Gastrocnemius medialis (tissue), 4 donors: ENCODE measurements around the gene RPL19. TPM values are rescaled to one million over a fixed set of nuclear protein-coding genes. Genes with fewer than 3 reads are reported as not detected.

Source experiments
- ATAC-seq, 2 donors: fragments of 150-250 bp; one replicate each; pipeline ENCODE4 v1.9.1; 2016
- DNase-seq, 2 donors: peaks; one replicate each; pipeline ENCODE4 v3.0.0-alpha.2; 2019
- H3K27ac ChIP-seq, 4 donors: fragments of 200-600 bp; sonication (generic); 1 replicate in 1 of 4; 2 replicates in 3 of 4; pipeline ENCODE4 v1.5.1; 2016 to 2018; ENCODE audit warnings: mild to moderate bottlenecking in 2 of 4, moderate library complexity in 1 of 4
- H3K27me3 ChIP-seq, 3 donors: fragments of 200-600 bp; sonication (generic) in 2 of 3; 1 replicate in 1 of 3; 2 replicates in 2 of 3; pipeline versions ENCODE4 v1.5.1 to v1.6.0; 2016 to 2019; ENCODE audit warnings: mild to moderate bottlenecking in 1 of 3, moderate library complexity in 1 of 3
- H3K36me3 ChIP-seq, 2 donors: fragments of 200-600 bp; sonication (generic) in 1 of 2; one replicate each; pipeline ENCODE4 v1.5.1; 2017 to 2018
- H3K4me1 ChIP-seq, 2 donors: fragments of 200-600 bp; sonication (generic) in 1 of 2; one replicate each; pipeline ENCODE4 v1.5.1; 2016 to 2017; ENCODE audit warnings: mild to moderate bottlenecking in 2 of 2
- H3K4me3 ChIP-seq, 4 donors: fragments of 200-600 bp; sonication (generic) in 3 of 4; 1 replicate in 1 of 4; 2 replicates in 3 of 4; pipeline ENCODE4 v1.5.1; 2016 to 2019; ENCODE audit warnings: mild to moderate bottlenecking in 2 of 4
- H3K9me3 ChIP-seq, 3 donors: fragments of 200-600 bp; sonication (generic) in 2 of 3; 1 replicate in 1 of 3; 2 replicates in 2 of 3; pipeline ENCODE4 v1.5.1; 2016 to 2019
- CTCF ChIP-seq, 5 experiments: fragments of 450-650 bp in 3 of 5; fragments of 200-600 bp in 2 of 5; sonication (generic) in 2 of 5; IDR thresholded peaks in 4 of 5; conservative IDR thresholded peaks in 1 of 5; 1 replicate in 4 of 5; 2 replicates in 1 of 5; pipeline ENCODE4 v1.5.1; 2016 to 2019; ENCODE audit warnings: antibody characterized with exemption in 5 of 5, mild to moderate bottlenecking in 3 of 5, moderate library complexity in 3 of 5
- POLR2A ChIP-seq, 2 donors: fragments of 450-650 bp; IDR thresholded peaks; one replicate each; pipeline ENCODE4 v1.6.1; 2017; ENCODE audit warnings: antibody characterized with exemption in 2 of 2, mild to moderate bottlenecking in 2 of 2, moderate library complexity in 2 of 2
- in situ Hi-C, 4 donors: fragments of 200-750 bp; cut with MboI; loops; one replicate each; pipeline versions ENCODE4 v1.15.0 to v1.8.0; 2017; ENCODE audit warnings: low sequenced_read_pairs in 4 of 4
- intact Hi-C: fragments of 100-400 bp; cut with DNase I; formaldehyde crosslinking; loops from one replicate; pipeline ENCODE4 v1.15.1; 2023; ENCODE audit warnings: low total_unique reads
- total RNA-seq, 4 donors: library from RNA; depleted of rRNA; stranded (reverse); fragments of >200 nt; gene quantifications; one replicate each; pipeline versions ENCODE4 v1.1.0 to v1.2.3, GENCODE V29; 2016

RPL19 gene
- total RNA-seq, 4 donors from 2014 or later: 1,960 to 2,584 (median 2,358) TPM

GRCh38 chr17:39251997-39252396 lies 51.9 kb downstream of the RPL19 start:
- Histone ChIP-seq H3K9me3 (no peaks in the 10 kb centered on the region), H3K36me3 (peaks cover 0 to 9% of the 10 kb centered on the region in 2 donors), H3K4me1 (no peaks in the 10 kb centered on the region), H3K27me3 (no peaks in the 10 kb centered on the region), H3K4me3 (no peak overlapping the region), H3K27ac (no peak overlapping the region)
- no peak for ATAC-seq
- intact Hi-C loops: no loop called here
- no peak for DNase-seq
- in situ Hi-C loops: no loop called here
- no peak for TF ChIP-seq POLR2A (IDR thresholded peaks at IDR 0.05)
- TF ChIP-seq CTCF (IDR thresholded peaks at IDR 0.05 in 4 of 5, conservative IDR thresholded peaks at IDR 0.05 in 1 of 5): no peak

- ATAC-seq: no peak
- no peak overlapping the region for H3K27ac ChIP-seq
- H3K36me3 ChIP-seq: peaks cover 0 to 16% of the 10 kb centered on the region in 2 donors
- no peaks in the 10 kb centered on the region for H3K27me3 ChIP-seq
- DNase-seq: no peak
- H3K9me3 ChIP-seq: no peaks in the 10 kb centered on the region
- in situ Hi-C loops: no loop called here
- intact Hi-C loops: no loop called here
- no peak for TF ChIP-seq CTCF (IDR thresholded peaks at IDR 0.05 in 4 of 5, conservative IDR thresholded peaks at IDR 0.05 in 1 of 5)
- TF ChIP-seq POLR2A (IDR thresholded peaks at IDR 0.05): no peak
- H3K4me3 ChIP-seq: no peak overlapping the region
- no peaks in the 10 kb centered on the region for H3K4me1 ChIP-seq
Measured at GRCh38 chr17:39252788-39253460, 52.8 kb downstream of the RPL19 start.

Other genes with a start within 250 kb of the RPL19 start
- not detected for gene FBXO47, start 232.9 kb upstream of the RPL19 start, total RNA-seq
- gene PLXDC1, start 48.6 kb upstream of the RPL19 start, total RNA-seq: 1 to 10 TPM in 3 of 4 donors, under 1 TPM in 1; 0.49 to 4.5 (median 2.4) TPM
- gene ARL5C, start 34.1 kb upstream of the RPL19 start, total RNA-seq: under 1 TPM in 2 of 4 donors, not detected in 2; 0.20 to 0.22 TPM
- gene CACNB1, start 2.6 kb upstream of the RPL19 start, total RNA-seq: 100 to 1,000 TPM; 236 to 432 (median 340) TPM
- gene STAC2, start 25.7 kb downstream of the RPL19 start, total RNA-seq: not detected
- 10 to 100 TPM; 10.4 to 15.4 (median 13.1) TPM for gene FBXL20, start 201.3 kb downstream of the RPL19 start, total RNA-seq